ENCODE results near the gene ZCCHC2.

The ZCCHC2 gene

GRCh38 chr18:62509779-62510178, 13.0 kb upstream of the ZCCHC2 start:
- DNase-seq = no peak

- DNase-seq = no peak
Measured at GRCh38 chr18:62510789-62511188, 12.0 kb upstream of the ZCCHC2 start.

- DNase-seq = no peak
Measured at GRCh38 chr18:62512532-62512931, 10.3 kb upstream of the ZCCHC2 start.

- DNase-seq = no peak
Measured at GRCh38 chr18:62512996-62513395, 9.8 kb upstream of the ZCCHC2 start.

DNA sequence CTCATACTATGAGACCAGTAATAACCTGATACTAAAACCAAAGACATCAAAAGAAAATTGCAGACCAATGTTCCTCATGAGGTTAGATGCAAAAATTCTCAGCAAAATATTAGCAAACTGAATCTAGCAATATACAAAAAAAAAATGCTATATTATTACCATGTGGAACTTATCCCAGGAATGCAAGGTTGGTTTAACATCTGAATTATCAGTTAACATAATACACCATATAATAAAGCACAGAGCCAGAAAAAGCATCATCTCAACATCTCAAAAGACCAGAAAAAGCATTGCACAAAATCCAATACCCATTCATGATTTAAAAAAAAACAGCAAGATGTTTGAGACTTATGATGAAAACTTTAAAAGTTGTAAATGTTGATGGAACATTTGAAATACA, 8.3 kb upstream of the ZCCHC2 start:
- DNase-seq = no peak

DNA sequence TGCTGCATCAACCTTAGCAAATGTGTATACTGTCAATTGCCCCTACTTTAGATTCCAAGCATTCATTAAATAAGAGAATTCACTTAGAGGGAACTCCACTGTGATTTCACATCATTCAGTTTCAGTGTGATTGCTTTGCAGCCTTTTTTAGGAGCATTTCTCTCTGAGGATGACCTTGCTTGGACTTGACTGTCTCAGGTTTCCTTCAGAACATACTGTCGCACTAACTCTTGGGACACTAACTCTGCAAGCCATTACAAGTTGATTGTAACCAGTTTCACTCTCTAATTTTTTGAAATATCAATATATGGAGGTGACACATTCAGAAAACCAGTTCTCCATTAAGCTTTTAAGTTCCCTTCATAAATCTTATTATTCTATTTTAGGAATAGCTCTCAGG, 6.6 kb upstream of the ZCCHC2 start:
- DNase-seq = no peak

DNA sequence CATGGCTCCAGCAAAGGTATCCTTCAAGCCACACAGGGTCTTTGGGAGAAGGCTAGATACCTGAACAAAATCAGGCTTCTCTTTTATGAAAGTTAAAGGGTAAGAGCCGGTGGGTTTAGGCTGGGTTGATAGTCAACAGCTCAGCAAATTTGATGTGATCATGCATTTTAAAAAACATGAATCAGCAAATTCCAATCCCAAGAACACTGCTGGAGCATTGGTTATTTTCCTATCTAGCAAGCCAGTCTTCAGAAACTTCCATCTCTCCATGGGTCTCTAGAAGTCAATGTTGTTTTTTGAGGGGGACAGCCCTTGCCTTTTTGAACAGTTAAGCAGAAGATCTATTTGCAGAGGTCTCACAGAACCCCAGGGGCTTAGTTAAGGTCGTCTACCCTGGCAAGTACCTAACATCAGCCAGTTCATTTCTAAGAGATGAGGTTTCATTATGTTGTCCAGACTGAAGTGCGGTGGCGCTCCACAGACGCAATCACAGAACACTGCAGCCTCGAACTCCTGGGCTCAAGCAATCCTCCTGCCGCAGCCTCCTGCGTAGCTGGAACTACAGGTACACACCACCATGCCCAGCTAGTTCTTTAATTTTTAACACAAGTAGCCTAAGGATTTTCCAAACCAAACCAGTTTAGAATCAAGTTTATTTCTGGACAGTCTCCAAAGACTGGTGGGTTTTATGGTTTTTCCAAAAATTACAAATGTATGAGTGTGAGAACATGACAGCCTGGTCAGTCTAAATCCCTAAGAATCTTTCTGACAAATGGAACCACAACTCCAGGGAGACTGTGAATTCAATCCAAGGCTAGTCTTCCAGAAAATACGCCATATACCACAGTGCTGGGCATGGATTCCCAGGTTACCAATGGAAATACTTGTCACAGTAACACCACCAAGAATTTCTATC, 4.1 kb upstream of the ZCCHC2 start:
- DNase-seq = no peak

- no peak for DNase-seq
Measured at GRCh38 chr18:62519684-62520083, 3.1 kb upstream of the ZCCHC2 start.

GRCh38 chr18:62521082-62521481, 1.7 kb upstream of the ZCCHC2 start:
- DNase-seq = no peak

- peak; percentile 15 for DNase-seq
Measured at GRCh38 chr18:62521593-62521992, 1.2 kb upstream of the ZCCHC2 start.

GRCh38 chr18:62522178-62522503, 684 bp upstream of the ZCCHC2 start:
- DNase-seq = no peak

DNA sequence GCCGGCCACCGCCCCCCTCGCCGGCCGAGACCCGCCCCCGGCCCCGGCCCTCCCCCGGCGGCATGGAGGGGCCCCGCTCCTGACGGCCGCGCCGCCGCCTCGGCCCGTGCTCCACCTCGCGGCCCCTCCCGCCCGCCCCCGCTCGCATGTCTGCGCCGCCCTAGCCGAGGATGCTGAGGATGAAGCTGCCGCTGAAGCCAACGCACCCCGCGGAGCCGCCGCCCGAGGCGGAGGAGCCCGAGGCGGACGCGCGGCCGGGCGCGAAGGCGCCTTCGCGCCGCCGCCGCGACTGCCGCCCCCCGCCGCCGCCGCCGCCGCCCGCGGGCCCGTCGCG, 397 bp downstream of the ZCCHC2 start:
- no peak for DNase-seq

DNA sequence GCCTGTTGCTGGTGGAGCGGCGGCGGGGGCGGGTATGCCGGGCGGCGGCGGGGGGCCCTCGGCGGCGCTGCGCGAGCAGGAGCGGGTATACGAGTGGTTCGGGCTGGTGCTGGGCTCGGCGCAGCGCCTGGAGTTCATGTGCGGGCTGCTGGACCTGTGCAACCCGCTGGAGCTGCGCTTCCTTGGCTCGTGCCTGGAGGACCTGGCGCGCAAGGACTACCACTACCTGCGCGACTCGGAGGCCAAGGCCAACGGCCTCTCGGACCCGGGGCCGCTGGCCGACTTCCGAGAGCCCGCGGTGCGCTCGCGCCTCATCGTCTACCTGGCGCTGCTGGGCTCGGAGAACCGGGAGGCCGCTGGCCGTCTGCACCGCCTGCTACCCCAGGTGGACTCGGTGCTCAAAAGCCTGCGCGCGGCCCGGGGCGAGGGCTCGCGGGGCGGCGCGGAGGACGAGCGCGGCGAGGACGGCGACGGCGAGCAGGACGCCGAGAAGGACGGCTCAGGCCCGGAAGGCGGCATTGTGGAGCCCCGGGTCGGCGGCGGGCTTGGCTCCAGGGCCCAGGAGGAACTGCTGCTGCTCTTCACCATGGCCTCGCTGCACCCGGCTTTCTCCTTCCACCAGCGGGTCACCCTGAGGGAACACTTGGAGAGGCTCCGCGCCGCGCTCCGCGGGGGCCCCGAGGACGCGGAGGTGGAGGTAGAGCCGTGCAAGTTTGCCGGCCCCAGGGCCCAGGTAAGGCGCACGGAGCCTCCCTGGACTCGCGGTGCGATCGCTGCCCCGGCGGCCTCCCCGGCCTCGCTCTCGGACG, 1.0 kb downstream of the ZCCHC2 start:
- peak; percentile 91 for DNase-seq

DNA sequence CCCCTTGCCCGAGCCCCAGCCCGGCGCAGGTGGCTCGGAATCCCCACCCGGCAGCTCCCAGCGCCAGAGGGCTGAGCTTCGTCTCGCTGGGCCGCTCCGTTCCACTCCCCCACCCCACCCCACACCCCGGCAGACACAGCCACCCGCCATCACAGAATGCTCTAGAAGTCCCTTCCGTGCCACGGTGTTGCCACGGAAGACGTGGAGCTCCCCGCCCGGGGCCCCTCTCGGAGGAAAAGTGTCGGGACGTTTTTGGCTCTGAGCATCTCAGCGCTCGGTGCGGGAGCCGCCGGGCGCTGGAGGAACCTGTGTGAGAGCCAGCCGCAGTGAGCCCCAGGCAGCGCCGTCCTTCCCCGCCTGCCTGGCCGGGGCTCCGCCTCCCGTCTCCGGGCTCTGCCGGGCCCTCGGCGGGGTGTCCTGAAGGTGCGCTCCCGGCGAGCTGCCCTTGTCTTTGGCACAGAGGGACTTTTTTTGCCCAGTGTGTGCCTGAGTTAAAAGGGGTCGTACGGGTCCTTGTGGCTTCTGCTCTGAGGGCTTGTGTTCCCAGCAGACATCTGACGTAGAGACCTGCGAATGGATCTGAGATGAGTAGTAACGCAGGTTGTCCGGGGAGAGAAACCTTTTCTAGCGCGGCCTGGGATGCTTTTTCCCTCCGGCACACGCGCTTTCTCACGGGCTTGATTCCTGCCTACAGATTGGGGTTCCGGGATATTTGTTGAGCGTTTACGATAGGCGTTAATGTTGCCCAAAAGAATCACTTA, 1.8 kb downstream of the ZCCHC2 start:
- DNase-seq = peak; percentile 93

GRCh38 chr18:62525608-62526007, 2.8 kb downstream of the ZCCHC2 start:
- DNase-seq = no peak

- DNase-seq = peak; percentile 95
Measured at GRCh38 chr18:62526098-62527025, 3.5 kb downstream of the ZCCHC2 start.

GRCh38 chr18:62529597-62529996, 6.8 kb downstream of the ZCCHC2 start:
- no peak for DNase-seq

DNA sequence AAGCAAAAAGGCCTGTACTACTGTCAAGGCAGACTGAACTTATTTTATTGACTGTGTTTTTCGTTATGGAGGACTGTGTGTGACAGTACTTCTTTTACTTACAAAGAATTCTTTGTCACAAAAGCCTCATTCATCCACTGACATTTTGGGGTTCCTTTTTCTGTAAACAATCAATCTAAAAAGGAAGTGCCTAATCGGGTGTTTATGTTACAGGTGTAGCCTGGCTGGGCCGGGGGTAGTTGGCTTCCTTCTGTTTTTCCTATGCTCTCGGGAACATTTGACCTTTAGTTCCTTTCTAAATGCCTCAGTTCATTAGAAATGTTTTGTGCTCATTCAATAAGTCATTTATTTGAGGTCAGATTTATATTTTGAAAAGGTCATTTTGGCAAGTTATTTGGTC, 8.3 kb downstream of the ZCCHC2 start:
- DNase-seq = no peak

GRCh38 chr18:62531931-62532330, 9.1 kb downstream of the ZCCHC2 start:
- DNase-seq = no peak

DNA sequence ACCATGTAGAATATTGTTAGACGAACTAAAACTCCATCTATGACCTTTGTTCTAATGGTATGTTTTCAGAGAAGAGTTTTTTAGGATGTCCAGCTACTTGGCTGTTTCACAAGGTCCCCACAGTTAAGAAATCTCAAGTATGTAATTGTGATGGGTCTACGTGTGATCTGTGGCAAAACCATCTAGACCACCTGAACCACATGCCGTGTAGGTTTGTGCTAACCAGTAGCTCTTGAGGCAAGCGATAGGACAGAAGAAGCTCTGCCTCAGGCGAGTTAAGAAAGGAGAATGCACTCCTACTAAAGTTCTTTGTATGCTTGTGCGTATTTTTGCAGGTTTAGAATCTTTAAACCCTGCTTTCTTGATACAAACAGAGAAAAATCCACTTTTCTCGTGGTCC, 13.2 kb downstream of the ZCCHC2 start:
- DNase-seq = no peak

GRCh38 chr18:62537042-62537894, 14.4 kb downstream of the ZCCHC2 start:
- DNase-seq = no peak

Measured in right kidney (tissue), 1 donor.